GDM1 (cell line): Measurements from ENCODE around the gene HPS1.

Experiments
- DNase-seq: peaks from one replicate; lab custom pipeline; 2025; lab: John Stamatoyannopoulos, UW

Gene HPS1

DNA sequence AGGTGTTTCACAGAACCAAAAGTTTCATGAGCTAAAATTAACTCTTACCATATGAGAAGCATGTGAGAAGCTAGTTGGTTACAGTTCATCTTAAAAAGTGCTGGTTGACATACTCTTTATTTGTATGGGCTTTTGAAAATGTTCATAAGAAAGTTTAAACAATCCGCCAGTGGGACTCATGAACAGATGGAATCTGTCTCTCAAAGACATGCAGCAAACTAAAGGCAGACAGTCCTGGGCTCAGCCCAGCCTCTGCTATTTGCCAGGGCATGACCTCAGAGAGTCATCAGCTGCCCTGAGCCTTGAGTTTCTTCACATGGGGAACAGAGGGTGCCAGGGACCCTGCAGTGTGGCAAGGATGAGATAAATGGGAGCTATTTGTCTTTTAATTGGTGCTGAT lies 35.0 kb downstream of the HPS1 start:
- DNase-seq: no peak

DNA sequence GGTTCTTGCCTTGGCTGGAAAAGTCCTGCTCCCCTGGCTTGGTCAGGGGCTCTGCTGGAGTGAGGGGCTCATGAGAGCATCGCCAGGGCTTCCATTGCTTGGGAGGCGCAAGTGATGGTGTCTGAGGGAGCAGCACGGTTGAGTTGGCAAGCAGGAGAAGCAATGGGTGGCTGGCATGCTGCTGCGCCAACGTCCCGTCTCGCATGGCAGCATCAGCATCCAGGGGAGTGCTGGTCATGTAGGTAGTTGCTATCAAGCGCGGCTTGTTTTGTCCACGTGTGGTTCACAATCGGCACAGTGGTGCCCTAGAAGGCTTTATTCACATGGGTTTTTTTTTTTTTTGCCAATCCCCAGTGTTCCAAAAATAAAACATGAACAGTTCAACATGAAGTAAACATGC lies 35.6 kb downstream of the HPS1 start:
- DNase-seq: no peak

DNA sequence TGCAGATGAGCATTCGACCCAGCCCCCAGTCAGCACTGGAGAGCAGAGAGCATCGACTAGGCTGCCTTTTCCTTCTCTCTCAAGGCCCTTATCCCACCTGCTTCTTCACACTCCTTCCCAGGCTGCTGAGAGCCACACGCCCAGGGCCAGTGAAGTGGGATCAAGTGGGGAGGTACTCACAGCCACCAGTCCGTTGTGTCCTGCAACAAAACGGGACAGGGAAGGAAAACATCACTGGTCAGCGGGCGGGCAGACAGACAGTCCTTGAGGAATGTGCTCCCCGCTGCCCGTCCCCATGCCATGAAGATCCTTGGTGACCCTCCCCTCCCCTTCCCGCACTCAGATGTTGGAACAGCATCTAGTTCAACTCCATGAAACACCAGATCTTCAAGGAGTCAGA lies 36.0 kb downstream of the HPS1 start:
- no peak for DNase-seq

DNA sequence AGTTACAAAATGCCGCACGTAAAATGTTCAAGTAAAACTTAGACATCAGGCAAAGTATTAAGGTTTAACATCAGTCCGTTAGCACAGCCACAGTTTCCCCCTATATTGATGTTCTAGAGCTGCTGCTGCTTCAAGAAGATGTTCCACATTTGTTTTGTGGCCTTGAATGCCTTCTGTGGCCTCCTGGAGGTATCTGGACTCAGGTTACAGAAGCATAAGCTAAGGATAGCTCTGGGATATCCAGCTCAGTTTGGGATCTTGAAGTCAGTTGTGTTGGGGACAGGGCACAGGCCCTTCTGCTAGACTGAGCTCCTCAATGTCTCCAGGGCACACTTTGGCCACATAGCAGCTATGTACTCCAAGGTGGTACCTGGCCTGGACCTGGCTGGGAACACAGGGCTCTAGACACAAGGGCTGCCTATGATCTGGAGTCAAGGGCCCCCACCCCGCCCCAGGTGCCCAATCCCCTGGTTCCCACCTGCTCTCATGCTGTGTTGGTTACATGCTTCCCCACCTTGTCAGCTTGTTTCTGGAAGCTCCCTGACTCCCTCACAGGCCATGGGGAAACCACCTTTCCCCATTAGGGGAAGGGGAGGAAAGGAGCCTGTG lies 36.5 kb downstream of the HPS1 start:
- DNase-seq: no peak

DNA sequence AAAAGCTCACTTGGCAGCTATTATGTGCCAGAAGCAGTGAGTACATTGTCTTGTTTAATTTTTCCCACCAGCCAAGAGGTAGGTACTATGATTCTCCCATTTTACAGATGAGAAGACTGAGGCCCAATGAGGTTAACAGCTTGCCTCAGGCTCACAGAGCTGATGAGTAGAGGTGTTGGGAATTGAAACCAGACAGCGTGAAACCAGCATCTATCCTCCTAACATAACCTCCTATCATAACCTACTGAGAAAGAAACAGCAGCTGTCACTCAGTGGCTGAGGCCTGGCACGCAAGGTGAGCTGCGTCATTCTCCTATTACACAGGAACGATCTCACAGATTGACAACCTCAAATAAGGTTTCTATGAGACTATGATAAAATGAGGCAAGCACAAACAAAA lies 37.9 kb downstream of the HPS1 start:
- DNase-seq: no peak

DNA sequence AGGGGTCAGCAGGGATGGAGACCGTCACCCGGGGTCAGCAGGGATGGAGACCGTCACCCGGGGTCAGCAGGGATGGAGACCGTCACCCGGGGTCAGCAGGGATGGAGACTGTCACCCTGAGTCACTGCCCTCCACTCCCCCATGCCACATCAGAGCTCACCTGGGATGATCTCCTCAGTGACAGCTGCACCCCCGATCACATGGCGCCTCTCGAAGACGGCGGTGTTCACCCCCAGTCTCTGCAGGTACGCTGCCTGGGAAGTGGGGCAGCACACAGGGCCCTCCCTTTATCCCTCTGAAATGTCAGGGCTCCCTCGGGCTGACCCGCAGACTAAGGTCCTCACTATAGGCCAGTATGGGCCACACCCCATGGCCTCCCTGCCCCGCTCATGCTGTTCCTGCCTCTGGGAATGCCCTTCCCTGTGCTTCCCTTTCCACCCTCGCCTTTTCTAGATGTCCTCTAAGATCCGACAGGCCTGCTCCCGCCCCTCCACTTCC lies 38.9 kb downstream of the HPS1 start:
- DNase-seq: no peak

DNA sequence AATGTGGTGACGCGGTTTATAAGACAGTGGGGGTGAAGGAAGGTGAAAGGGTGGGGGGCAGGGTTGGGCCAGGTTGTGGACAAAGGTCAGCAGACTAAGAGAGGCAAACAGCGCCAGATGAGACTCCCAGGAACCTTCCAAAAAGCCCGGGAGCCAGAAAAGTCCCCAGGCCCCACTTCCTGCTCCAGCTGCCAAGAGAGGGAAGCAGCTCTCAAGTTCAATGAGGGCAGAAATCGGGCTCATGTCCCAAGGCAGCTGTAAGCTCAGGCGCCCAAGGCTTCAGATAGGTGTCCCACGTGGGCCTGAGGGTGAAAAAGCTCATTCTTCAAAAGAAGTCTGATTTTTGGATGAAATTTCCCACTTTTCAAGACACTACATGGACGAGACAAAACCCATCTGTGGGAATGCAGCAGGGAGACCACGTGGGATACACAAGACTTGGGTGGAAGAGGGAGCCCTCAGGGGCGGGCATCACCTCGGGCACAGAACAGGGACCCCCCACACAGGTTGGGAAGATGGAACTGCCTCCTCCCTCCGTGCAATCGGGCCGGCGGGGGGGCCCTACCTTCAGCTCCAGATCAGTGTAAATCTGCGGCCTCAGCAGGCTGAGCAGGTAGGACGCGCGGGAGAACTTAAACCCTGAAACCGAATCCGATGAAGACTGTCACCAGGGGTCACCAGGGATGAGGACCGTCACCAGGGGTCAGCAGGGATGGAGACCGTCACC lies 39.6 kb downstream of the HPS1 start:
- DNase-seq: no peak

DNA sequence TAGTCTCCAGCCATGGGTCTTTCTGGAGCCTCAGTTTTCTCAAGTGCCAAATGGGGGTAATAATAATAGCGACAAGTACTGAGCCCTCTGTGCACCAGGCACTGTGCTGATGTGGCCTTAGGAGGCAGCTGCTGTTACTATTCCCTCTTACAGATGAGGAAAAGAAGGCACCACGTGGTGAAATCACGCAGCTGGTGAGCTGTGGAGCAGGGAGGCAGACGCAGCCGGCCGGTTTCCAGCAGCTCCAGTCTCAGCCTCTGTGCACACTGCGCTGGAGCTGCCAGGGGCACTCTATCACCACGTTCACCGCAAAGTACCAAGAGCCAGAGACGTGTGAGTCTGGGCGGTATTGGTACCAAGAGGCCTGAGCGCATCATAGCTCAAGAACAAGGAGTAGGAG lies 41.3 kb downstream of the HPS1 start:
- DNase-seq: no peak

DNA sequence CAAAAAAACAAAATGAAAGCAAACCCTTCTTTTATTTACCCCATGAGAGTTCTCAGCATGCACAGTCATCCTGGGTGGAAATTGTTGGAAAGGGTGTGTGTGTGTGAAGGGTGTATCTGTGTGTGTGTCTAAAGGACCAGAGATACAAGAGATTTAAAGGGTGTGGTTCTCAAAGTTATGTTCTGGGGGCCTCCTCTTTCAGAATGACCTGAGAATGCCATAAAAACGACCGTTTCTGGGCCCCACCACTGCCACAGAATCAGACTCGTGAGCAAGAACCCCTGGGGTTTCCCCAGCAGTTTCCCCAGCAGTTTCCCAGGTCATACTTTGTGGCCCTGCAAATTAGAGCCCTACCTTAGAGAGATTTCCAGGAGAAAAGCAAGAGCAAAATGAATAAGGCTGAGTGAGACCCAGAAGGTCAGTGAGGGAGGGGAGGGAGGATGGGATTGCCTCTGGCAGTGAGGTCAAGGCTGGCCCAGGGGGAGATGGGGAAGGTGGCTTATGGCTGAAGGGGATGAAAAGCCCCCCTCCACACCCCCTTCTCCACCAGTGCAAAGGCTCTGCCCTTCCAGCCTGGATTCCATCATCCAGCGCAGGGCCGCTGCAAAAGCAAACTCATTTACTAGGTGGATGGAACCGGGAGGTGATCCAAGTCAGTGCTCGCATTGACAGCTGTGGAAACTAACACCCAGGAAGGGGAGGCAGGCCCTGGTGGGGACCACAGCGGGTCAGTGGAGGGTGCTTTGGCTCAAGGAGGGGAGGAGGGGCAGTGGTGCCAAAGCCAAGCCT lies 42.0 kb downstream of the HPS1 start:
- DNase-seq: no peak

DNA sequence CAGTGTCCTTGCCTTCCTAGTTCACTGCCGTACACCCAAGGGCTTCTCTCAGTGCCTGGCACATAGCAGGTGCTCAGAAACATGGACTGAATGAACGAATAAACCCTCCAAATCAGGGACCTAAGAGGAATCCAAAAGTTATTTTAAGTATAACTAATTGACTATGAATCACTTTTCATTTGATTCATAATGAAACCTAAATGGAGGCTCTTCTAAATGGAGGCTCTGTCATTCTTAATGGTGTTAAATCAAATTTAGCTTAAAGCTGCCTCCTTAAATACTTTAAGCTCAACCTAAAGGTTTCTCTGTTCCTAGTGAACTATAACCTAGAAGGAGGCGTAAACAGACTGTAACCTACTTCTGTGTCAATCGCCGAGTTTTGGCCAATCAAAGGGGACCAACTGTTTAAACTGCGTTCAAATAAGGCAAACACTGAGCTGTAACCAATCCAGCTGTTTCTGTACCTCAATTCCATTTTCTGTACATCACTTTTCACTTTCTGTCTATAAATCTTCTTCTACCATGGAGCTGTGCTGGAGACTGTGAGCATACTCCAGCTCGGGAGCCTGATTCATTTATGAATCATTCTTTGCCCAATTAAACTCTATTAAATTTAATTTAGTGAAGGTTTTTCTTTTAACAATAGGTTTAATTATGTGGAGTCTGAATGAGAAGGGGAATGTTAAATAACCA lies 42.8 kb downstream of the HPS1 start:
- DNase-seq: no peak

DNA sequence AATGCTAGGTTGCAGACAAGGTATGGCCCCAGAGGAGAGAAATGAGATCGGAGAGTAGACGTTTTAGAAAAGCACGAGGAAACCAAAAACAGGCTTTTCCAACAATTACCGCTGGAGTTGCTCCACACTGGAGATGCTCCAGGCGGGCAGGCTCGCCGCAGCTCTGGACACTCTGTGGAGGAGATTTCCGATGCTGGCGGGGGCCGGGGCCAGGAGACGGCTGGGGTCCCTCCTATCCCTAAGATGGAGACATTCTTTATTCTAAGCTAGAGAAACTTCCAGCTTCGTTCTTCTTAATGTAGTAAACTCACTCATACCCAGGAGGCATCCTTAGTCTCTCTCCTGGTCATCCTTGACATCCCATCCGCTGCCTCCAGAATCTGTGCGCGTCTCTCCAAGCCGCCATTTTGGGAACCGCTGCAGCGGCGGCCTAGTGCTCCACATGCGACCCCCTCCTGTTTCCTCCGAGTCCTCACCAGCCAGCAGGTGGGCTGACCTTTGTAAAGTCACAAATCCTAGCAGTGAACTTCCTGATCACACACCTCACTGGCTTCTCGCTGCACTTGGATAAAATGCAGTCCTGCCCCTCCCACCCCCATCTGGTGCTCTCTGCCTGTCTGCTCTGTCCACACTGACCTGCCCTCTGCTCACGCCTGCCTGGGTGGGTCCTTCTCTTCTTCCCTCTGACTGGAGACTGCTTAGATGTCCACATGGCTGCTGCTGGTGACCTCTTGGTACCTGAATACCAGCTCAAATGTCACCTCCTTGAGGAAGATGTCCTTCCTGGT lies 43.6 kb downstream of the HPS1 start:
- no peak for DNase-seq

DNA sequence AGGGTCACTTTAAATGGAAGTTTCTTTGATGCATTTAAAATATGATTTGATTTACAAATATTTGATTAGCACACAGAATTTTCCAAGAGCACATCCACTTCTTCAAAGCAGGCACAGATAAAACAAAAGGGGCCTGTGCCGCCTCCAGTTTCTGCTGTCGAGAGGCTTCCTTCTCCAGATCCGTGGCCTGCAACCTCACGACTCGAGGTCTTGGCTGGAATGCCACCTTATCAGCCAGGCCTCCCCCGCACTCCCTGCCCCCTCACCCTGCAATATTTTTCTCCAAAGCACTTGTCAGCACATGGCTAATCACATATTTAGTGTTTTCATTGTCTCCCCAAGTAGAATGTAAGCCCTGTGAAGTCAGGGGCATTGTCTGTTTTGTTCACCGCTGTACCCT lies 44.3 kb downstream of the HPS1 start:
- DNase-seq: no peak

DNA sequence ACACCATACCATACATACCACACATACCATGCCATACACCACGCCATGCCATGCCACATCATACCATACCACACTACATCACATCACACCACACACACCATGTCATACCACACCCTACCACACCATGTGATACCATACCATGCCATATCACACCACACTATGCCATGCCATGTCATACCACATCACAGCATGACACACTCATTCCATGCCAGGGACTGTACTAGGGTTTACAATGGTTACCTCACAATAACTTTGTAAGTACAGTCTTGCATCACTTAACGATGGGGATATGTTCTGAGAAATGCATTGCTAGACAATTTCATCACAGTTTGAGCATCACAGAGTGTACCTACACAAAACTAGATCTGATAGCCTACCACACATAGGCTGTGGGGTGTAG lies 46.3 kb downstream of the HPS1 start:
- DNase-seq: no peak

DNA sequence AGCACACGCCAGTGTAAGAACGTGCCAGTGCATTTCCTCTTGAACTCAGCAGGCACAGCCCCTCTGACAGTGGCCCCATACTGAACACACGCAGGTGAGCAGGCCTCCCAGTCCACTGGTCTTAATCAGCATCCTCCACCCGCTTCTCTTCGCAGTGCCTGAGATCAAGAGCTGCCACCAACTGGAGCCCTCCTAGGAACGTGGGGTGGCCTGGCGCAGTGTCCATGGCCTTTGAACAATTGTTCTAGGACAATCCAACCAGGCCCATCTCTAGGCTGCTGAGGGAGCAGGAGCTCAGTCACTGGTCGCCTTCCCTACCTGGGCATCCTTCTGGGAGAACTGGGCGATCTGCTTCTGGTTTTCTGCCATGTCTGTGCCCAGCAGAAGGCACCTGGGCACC lies 47.0 kb downstream of the HPS1 start:
- DNase-seq: no peak

DNA sequence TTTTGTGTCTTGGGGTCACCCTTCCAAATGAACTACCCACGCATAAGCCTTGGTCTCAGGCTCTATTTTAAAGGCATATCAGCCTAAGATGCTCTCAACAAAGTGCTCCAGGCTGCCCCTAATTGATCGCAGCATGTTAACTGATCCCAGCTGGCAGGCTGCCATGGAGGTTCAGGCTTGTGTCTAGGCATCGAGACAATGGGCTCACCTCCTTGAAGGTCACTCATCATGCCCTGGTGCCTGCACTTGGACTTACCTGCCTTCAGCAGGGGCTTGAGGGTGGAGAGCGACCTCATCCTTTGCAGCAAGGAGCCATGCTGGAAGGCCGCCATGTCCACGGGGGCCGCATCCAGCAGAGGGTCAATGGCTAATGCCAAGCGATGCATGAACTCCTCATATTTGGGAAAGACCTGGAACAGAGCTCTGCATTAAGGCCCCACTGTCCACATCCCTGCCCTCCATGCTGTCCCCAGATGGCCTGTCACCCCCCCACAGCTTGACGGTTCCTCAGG lies 49.6 kb downstream of the HPS1 start:
- DNase-seq: no peak

DNA sequence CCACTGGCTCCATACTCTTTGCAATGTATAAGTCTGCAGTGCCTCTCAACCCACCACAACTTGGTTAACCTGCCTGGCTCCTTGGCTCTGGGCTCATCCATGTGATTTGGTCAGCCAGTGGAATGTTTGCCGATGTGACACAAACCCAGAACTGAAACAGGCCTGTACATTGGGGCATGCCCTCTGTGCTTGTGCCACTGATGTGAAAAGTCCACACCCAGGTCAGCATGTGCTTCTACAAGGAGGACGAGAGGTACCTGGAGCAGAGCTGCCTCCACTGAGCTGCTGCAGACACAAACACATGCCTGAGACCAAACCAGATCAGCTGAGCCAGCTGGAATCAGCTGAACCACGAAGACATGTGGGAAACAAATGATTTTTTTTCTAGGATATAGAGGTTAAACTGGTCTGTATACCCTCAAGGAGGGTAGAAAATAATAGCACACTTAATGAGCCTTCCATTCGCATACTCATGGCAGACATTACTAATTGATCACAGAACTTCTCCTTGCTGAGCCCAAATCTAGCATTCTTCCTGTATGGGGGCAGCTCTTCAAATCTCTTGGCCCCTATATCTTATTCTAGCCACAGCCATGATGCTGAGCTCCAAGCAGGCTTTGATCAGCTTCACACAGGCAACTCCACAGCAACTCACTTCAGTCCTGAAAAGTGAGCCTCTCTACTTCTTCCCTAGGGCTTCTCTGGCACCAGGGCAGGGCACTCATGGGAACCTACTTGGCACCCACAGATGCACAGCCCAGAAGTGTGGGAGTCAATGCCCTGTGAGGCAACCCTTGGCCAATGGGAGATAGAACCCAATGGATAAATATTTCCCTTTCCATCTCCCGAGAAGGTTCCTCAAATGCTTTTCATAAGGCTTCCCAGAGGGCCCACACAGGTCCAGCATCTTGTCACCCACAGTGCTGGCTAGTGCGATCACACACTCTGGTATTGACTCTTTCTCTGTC lies 50.4 kb downstream of the HPS1 start:
- DNase-seq: no peak

DNA sequence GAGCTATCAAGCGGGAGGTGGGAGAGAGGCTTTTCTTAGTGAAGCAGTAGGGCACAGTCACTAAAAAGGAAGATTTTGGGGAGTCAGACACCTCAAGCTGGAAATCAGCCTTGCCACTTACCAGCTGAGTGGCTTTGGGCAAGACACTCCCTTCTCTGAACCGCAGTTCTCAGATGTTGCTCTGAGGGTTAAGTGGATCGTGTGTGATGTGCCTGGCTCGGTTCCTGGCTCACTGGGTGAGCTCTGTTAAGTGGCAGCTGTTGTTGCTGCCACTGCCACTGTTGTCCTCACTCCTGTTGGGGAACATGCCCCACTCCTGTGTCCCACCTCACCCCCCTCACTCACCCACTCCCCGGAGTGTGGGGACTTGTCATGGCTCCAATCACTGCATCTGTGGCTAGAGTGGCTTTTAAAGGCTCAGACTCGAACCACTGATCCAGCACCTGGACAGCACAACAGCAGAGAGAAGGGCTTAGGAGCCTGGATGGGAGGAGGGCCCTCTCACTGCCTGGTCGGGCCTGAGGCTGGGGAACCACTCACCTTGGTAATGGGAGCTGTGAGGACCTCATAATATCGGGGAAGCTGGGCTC lies 51.8 kb downstream of the HPS1 start:
- DNase-seq: no peak

DNA sequence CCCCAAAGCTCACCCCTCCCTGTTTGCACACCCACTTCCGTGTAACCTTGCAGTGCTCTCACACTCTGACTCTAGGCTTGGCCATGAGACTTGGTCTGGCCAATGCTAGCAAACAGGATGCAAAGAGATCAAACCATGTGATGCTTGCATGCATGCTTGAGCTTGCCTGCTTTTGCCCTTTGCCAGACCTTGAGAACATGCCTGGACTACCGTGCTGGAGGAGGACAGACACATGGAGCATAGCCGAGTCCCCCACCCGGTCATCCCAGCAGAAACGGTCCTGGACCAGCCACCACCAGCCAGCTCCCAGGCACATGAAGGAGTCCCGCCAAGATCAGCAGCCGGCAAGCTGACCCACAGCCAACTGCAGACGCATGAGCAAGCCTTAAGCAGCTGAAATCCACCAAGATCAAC lies 55.1 kb downstream of the HPS1 start:
- no peak for DNase-seq

DNA sequence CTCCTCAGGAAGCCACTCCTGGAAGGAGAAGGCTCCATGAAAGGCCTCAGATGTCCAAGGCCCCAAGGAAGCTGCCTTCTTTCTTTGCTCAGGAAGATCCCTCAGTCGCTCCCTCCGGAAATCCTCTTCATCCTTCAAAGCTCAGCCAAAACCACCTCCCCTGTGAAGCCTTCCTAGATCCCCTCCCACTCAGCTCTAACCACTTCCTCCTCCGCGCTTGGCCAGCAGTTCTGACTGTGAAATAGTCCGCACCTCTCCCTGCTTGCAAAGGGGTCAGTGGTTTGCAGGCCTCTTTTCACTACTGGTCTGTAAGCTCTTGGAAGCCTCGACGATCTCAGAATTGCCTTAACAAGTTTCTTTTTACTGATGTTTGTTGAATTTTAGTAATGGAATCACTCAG lies 55.7 kb downstream of the HPS1 start:
- no peak for DNase-seq

DNA sequence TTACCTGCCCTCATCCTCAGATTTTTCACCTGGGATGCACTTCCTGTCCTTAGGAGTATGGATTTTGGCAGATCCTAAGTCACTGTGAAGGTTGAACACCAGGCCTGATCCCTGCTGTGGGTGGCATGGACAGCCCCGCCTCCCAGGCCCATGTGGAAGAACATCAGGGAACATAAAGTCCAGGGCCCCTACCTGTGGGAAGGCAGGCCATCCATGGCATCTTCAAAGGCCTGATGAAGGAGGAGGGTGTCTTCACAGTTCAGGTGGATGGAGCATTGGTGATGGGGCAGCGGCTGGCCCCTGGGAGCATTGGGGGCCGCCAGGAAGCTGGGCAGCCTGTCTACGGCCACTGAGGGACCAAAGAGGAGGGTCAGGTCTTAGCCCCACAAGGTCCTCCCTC lies 56.3 kb downstream of the HPS1 start:
- DNase-seq: no peak
